GM18858 (cell line): ENCODE measurements around the gene RXRB.

Source experiments
- ATAC-seq: cut with Tn5 transposase; IDR thresholded peaks from one replicate; pipeline ENCODE4 v1.9.1; 2021; ENCODE audit not compliant: unreplicated experiment

The RXRB gene

DNA sequence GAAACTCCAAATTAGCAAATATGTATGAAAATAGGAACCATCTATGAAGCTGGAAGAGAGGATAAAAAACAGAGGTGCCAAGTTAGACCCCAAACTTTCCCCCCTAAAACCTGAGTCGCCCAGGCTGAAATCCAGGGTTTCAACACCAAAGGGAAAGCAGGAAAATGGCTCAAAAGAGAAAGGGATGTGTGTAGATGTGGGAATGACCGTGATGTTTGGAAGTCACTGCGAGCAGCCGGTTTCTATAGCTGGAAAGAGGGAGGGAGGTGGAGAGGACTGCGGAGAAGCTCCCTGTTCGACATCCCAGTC, 12.3 kb upstream of the RXRB start:
- no peak for ATAC-seq

DNA sequence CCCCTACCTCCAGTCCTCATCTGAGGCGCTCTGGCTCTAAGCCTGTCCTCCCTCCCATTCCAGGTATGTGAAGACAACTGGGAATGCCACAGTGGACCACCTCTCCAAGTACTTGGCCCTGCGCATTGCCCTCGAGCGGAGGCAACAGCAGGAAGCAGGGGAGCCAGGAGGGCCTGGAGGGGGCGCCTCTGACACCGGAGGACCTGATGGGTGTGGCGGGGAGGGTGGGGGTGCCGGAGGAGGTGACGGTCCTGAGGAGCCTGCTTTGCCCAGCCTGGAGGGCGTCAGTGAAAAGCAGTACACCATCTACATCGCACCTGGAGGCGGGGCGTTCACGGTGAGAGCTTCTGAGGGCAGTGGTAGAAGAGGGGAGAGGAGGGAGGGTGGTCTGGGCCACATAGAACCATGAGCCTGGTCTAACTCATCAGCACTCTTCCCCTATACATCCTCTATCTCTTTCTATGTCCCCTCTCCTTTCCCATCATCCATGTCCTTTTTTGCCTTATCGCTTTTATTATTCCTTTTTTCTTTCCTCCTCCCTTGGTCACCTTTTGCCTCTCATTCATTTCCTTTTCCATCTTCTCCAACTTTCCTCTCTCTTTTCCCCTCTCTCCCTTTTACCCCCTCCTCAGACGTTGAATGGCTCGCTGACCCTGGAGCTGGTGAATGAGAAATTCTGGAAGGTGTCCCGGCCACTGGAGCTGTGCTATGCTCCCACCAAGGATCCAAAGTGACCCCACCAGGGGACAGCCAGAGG, 11.4 kb upstream of the RXRB start:
- ATAC-seq, result no peak

DNA sequence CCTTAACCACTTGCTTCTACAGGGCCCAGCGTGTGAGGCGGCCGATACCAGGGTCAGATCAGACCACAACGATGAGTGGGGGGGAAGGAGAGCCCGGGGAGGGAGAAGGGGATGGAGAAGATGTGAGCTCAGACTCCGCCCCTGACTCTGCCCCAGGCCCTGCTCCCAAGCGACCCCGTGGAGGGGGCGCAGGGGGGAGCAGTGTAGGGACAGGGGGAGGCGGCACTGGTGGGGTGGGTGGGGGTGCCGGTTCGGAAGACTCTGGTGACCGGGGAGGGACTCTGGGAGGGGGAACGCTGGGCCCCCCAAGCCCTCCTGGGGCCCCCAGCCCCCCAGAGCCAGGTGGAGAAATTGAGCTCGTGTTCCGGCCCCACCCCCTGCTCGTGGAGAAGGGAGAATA, 10.7 kb upstream of the RXRB start:
- ATAC-seq, result no peak

DNA sequence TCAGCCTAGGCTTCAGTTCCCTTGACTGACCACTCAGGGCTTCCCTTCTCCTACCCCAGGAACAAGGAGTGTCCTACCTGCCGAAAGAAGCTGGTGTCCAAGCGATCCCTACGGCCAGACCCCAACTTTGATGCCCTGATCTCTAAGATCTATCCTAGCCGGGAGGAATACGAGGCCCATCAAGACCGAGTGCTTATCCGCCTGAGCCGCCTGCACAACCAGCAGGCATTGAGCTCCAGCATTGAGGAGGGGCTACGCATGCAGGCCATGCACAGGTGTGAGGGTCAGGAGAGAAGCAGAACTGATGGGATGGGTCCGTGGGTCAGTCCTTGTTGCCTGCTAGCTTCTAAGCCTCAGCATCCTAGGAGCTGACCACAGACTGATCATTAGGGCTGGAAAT, 9.4 kb upstream of the RXRB start:
- no peak for ATAC-seq

DNA sequence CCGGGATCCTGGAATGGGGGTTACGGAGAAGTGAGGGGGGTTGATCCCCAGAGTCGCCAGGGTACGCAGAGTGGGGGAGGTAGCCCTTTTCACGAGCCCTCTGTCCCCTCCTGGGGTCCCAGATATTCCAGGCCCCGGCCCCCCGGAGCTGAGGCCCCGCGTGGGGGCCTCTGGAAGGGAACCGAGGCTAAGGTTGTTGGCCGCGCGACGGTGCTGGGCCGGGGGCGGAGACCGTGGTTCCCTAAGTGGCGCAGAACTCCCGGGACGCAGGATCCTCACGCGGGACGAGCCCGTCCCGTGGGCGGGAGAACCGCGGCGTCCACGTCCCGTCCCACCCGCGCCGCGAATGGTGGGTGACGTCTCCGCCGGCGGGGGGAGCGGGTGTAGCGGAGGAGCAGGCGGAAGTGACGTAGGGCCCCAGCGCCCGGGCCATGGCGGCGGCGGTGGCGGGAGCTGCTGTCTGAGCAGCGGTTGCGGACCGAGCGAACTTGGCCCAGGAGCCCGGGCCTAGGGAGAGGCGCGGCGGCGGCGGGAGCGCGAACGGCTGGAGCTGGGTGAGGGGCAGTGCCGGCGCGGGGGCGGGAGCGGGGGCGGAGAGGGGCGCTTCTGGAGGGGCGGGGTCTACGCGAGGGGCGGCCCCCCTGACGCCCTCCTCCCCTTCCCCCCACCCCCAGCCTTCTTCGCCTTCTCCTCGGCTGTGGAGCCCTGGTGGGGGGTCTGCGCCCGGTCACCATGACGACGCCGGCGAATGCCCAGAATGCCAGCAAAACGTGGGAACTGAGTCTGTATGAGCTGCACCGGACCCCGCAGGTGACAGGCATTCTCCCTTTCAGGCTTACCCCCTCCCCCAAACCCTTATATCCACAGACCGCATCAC, 7.9 kb upstream of the RXRB start, which contains the start of gene RING1:
Gene RING1, plus strand, starts transcription at position 410 of the 877 bp plus-strand sequence. Its CDS starts 323 bp downstream, at position 733.
- peak; percentile 53 for ATAC-seq

DNA sequence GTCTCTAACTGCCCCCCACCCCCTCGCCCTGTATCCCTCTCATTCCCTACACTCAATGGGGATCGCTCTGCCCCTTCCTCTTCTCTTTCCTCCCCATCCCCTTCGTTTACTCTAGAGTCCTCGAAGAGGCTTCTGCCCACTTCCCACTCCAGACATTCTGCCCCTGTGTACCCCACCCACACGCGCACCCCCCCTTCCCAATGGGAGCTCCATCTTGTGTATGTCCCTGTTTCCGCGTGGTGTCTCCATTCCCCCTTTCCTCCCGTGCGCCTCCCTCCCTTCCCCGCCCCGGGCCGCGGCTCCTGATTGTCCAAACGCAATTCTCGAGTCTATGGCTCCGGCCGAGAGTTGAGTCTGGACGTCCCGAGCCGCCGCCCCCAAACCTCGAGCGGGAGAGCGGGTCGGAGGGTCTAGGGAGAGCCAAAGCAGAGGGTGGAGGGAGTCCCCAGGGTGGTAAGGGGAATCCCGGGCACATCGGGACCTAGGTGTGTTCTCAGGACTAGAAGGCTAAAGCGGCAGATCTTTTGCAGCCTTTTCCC, 7.2 kb upstream of the RXRB start:
- no peak for ATAC-seq

DNA sequence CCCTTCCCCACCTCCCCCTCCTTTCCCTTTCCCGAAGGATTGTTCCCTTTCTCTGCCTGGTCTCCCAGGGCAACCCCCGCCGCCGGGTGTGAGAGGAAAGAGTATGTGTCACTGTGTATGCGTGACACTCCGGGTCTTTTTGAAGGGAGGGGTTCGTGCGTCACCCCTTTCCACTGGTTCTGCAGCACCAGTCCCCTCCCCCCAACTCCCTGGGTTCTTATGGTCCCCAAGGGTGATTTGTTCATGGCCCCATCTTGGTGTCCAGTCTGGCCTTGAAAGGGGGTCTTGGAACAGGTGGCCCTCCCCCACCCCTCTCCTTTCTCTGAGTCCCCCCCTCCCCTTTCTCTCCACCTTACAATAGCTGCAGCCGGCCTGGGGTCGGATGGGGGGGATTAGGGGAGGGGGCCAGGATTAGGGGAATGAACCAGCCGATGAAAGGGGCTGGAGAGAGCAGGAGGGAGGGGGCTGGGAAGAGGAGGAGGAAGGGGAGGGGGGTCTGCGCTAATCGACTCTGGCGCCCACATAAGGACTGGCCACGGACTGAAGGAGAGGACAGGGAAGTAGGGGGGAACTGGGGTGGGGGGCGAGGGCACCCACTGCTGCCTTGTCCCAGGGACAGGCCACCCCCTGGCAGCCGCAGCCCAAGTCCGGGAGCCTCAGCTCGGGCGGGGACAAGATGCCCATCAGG, 6.5 kb upstream of the RXRB start:
- ATAC-seq, result no peak

DNA sequence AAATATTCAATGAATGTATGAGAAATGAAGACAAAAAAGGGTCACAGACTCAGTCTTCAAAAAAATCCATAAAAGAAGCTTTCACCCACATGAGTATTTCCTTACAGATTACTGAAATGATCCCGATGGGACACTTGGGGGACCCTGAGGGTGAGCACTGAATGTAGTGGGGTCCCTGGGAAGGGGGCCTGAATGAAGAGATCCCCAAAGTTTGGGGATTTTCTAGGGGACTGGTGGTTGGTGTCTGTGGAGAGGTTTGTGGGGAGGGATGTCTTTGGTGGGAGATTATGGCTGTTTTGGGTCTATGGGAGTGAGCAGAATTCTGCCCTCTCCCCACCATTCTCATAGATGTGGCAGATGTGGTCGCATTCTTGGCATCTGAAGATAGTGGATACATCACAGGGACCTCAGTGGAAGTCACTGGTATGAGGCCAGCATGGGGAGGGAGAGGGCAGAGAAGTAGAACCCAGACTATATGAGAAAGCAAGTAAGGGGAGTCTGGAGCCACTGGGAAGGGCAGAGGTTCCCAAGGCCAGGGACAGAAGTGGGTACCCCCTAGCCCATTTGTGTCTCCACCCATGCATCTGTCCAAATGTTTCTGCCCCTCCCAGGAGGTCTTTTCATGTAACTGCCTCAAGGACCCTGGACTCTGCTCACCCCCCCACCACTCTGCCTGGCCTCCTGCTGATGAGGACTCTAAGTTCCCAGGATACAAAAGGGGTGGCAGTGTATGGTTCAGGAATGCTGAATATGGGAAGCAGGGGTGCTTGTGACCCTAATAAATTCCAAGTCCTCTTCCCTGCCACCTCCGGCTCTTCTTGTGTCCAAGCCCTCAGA, 5.8 kb upstream of the RXRB start:
- ATAC-seq, result no peak

DNA sequence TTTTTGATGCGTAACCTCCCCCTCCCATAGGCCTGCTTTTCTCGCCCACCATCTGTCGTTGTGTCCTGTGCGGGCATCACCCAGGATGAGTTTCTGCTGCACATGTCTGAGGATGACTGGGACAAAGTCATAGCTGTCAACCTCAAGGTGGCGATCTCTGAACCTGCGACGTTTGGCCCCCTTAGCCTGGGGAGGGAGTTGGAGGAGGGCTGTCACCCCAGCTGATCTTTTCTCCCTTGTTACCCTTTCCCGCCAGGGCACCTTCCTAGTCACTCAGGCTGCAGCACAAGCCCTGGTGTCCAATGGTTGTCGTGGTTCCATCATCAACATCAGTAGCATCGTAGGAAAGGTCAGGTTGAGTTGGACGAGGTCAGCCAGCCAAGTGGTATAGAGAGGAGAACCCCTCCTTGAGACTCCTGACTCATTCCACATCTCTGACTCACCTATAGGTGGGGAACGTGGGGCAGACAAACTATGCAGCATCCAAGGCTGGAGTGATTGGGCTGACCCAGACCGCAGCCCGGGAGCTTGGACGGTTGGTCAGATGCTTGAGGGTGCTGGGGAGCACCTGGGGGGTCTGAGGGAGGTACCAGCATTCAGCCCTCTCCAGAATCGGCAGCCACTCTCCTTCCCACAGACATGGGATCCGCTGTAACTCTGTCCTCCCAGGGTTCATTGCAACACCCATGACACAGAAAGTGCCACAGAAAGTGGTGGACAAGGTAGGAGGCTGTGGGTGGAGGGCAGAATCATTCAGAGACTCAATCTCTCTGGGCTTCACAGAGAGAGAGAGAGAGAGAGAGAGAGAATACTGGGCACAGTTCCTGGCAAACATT, 4.9 kb upstream of the RXRB start:
- no peak for ATAC-seq

DNA sequence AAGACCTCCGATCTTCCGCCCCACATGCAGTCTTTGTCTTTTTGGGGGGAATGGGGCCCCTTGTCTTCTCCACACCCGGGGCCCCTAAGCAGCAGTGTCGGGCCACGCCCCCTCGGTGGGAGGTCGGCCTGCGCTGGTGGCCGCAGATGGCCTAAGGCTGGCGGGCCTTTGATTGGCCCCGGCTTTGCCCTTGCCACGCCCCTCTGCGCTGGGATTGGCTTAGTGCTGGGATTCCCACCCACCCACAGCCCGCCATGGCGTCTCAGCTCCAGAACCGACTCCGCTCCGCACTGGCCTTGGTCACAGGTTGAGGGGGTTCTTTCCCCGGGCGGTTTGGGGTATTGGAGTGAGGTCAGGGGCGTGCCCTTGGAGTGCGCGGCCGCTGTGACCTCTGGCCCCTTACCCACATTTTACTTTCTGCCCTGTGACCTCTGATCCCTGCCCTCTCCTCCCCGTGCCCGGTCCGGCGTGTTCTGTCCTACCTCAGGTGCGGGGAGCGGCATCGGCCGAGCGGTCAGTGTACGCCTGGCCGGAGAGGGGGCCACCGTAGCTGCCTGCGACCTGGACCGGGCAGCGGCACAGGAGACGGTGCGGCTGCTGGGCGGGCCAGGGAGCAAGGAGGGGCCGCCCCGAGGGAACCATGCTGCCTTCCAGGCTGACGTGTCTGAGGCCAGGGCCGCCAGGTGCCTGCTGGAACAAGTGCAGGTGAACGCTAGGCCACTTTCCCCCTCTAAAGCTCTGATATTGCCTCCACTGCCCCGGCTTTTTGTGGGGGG, 4.1 kb upstream of the RXRB start, which contains the start of gene HSD17B8:
Gene HSD17B8, plus strand, starts transcription at position 241 of the 776 bp plus-strand sequence. Its CDS starts 14 bp downstream, at position 255.
- ATAC-seq, result no peak

DNA sequence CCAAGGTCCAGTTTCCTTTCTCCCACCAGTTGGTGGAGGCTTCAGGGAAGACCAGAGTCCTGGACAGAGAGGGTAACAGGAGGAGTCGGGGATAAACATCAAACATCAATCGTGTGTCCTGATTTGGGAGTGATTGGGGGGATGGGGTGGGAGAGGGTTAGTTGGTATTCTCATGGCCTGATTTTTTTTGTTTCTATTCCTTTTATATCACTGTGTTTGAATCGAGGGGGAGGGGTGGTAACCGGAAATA, 3.6 kb upstream of the RXRB start:
- ATAC-seq, result no peak

DNA sequence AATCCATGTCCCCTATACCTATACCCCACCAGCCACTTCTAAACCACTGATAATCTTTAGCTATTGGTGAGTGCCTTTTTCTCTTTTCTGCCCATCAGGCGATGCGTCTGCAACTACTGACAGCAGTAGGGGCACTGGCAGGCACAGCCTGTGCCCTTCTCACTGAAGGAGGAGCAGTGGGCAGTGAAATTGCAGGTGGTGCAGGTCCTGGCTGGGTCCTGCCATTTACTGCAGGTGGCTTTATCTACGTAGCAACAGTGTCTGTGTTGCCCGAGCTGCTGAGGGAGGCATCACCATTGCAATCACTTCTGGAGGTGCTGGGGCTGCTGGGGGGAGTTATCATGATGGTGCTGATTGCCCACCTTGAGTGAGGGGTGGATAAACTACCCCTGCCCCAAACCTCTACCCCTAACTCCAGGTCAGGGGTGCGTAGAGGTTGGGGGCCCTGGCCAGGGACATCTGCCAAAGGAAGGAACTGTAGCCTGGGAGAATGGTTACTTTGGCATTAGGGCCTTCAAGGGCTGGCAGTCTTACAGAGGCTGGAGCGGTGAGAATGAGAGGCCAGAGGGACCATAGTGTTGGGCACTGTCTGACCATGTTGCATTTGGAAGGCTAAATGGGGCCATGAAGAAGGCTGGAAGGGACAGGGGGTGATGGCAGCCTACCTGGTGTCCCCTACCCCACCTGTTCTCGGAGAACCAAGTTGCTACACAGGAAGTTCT, 3.1 kb upstream of the RXRB start:
- no peak for ATAC-seq

DNA sequence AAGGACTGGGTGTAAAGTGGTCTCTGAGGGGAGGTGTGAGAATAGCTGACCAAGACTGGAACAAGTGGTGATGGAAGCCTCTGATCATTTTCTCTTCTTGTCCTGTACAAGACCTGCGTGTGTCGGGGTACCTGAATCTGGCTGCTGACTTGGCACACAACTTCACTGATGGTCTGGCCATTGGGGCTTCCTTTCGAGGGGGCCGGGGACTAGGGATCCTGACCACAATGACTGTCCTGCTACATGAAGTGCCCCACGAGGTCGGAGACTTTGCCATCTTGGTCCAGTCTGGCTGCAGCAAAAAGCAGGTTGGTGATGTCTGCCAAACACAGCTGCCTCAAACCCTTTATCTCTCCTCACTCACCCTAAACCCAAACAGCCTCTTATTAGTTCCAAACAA, 2.3 kb upstream of the RXRB start:
- no peak for ATAC-seq

DNA sequence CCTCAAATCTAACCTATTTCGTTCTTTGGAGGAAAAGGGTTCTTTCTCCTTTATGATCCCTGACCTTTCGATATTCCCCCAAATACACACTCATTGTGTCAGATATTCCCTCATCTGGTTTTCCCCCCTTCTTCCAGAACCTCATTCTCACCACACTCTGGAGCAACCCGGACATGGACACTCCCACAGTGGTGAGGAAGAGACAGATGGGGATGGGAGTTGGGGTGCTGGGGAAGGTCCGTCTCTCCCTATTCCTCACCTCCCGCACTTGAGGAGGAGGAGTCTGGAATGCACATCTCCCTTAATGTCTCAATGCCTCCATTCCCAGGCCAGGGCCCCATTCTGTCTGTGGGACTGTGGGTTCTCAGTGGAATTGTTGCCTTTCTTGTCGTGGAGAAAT, 1.5 kb upstream of the RXRB start:
- no peak for ATAC-seq

DNA sequence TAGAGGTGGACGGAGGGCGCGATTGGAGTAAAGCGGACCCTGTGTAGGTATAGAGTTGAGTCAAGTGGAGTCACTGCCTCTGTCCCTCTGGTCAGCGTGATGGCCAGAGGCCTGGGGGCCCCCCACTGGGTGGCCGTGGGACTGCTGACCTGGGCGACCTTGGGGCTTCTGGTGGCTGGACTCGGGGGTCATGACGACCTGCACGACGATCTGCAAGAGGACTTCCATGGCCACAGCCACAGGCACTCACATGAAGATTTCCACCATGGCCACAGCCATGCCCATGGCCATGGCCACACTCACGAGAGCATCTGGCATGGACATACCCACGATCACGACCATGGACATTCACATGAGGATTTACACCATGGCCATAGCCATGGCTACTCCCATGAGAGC, 681 bp upstream of the RXRB start:
- no peak for ATAC-seq

DNA sequence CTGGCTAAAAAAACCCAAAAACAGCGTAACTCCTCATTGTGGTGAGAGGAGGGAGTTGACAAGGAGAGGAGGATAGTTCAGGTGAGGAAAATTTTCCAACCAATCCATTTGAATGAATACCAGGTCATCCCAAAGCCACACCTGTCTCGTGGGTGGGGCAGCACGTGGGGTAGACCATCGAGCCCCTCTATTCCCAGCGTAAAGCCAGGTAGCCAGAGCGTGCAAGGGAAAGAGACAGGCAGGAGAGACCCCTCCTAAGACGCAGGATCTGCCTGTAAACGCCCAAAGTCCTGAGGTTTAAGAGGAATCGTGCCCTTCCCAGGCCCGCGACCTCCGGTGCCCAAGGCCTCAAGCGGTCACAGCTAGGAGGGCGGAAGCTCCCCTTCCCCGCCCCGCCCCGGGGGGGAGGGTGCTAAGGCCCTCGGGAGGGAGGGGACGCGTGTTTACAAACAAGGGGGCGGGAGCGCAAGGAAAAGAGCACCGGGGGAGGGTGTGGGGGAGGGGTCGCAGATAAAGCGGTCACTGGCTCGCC, 712 bp downstream of the RXRB start:
- ATAC-seq, result no peak

DNA sequence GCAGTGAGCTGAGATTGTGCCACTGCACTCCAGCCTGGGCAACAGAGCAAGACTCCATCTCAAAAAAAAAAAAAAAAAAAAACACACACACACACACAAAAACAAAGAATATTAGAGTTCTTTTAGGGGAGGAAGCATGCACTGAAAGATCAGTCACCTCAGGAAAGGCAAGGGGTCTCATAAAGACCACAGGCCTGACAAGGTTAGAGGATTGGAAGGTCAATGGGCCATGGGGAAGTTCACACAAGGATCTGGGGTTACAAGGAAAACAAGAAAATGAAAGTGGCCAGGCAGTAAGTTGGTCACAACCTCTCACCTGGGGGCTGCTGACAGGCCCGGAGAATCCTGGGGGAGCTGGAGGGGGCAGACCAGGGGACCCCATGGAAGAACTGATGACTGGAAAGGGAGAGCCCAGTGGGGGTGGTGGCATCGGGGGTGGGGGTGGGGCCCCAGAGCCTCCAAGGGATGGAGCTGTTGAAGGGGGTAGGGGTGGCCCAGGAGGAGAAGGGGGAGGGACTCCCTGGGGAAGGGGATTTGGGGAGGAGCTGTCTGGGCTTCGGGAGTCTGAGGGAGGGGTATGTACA, 1.5 kb downstream of the RXRB start:
- no peak for ATAC-seq
